ENCODE results near the gene CLINT1.
A peak's percentile ranks its signal among the peaks of the same experiment; 100 is the strongest.

The CLINT1 gene

GRCh38 chr5:157779221-157779620 is 79.7 kb downstream of the CLINT1 start:
- DNase-seq (ENCODE audit: low read depth): no peak
- no peak overlapping the region for H3K4me3 ChIP-seq (replicated peaks; ENCODE audit: low read depth, low read length)
- TF ChIP-seq CTCF (IDR thresholded peaks at IDR 0.05; ENCODE audit: low read length, missing control alignments): no peak

- peak; percentile 42 for DNase-seq (ENCODE audit: low read depth)
- no peak overlapping the region for H3K4me3 ChIP-seq (replicated peaks; ENCODE audit: low read depth, low read length)
- no peak for TF ChIP-seq CTCF (IDR thresholded peaks at IDR 0.05; ENCODE audit: low read length, missing control alignments)
These were observed 80.7 kb downstream of the CLINT1 start for GRCh38 chr5:157778121-157778805.

GRCh38 chr5:157772127-157772526 is 86.8 kb downstream of the CLINT1 start:
- no peak for DNase-seq (ENCODE audit: low read depth)

GRCh38 chr5:157770665-157771064 is 88.3 kb downstream of the CLINT1 start:
- no peak for DNase-seq (ENCODE audit: low read depth)
- no peak overlapping the region for H3K4me3 ChIP-seq (replicated peaks; ENCODE audit: low read depth, low read length)
- TF ChIP-seq CTCF (IDR thresholded peaks at IDR 0.05; ENCODE audit: low read length, missing control alignments): no peak

More at GRCh38 chr5:157772127-157772526, 86.8 kb downstream of the CLINT1 start:
- TF ChIP-seq CTCF (IDR thresholded peaks at IDR 0.05; ENCODE audit: low read length, missing control alignments): no peak
- H3K4me3 ChIP-seq (replicated peaks; ENCODE audit: low read depth, low read length): no peak overlapping the region

GRCh38 chr5:157767689-157768088 is 91.3 kb downstream of the CLINT1 start:
- no peak for DNase-seq (ENCODE audit: low read depth)
- no peak for TF ChIP-seq CTCF (IDR thresholded peaks at IDR 0.05; ENCODE audit: low read length, missing control alignments)
- no peak overlapping the region for H3K4me3 ChIP-seq (replicated peaks; ENCODE audit: low read depth, low read length)

GRCh38 chr5:157766902-157767301 is 92.0 kb downstream of the CLINT1 start:
- no peak overlapping the region for H3K4me3 ChIP-seq (replicated peaks; ENCODE audit: low read depth, low read length)
- DNase-seq (ENCODE audit: low read depth): no peak
- TF ChIP-seq CTCF (IDR thresholded peaks at IDR 0.05; ENCODE audit: low read length, missing control alignments): no peak

- no peak for TF ChIP-seq CTCF (IDR thresholded peaks at IDR 0.05; ENCODE audit: low read length, missing control alignments)
- DNase-seq (ENCODE audit: low read depth): no peak
These were observed 92.5 kb downstream of the CLINT1 start for GRCh38 chr5:157766442-157766841.

More at GRCh38 chr5:157766442-157766841, 92.5 kb downstream of the CLINT1 start:
- no peak overlapping the region for H3K4me3 ChIP-seq (replicated peaks; ENCODE audit: low read depth, low read length)
